HG03342 (cell line): ENCODE measurements around the gene NES.

ENCODE experiments used
- ATAC-seq: cut with Tn5 transposase; IDR thresholded peaks from one replicate; pipeline ENCODE4 v1.9.1; 2021; ENCODE audit warnings: mild to moderate bottlenecking, moderate library complexity; ENCODE audit not compliant: unreplicated experiment

Gene NES

DNA sequence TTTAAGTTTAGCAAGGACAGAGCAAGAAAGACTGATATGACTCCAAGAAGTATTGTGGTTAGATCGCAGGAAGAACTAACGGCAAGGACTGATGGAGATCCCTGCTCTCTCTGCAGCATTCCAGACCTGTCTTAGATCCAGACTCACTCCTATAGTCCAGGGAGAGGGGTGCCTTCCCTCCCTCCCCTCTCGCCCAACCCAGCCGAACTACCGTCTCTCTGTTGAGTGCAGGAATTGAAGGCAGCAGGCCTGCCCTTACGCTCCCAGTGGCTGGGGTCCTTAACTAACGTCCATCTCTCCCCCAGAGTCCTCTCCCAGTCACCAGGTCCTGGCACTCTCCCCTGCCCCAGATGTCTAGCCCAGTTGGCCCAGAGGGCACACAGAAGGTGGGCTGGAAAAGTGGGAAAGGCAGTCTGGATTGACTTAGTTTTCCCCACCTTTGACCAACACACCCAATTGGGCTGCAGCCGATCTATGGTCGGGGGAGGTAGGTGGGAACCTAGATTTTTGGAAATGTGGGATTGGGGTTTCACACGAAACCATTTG lies 27.0 kb upstream of the NES start:
- ATAC-seq: no peak

DNA sequence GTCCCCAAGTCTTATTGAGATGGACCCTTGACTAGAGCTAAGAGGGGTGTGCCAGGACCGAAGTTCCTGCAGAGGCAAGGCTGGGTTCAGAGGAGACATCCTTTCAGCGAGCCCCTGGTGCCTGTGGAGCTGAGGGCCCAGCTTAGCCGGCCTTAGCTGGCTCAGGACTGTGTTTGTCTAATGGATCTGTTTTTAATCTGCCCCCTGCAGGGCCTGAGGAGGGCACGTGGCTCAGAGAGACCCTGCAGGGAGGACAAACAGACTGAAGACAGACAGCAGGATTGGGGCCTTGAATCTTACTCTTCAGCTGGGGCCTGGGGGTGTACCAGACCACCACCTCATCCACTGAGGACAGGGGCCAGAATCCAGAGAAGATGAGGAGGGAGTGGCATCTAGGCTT lies 26.5 kb upstream of the NES start:
- no peak for ATAC-seq

DNA sequence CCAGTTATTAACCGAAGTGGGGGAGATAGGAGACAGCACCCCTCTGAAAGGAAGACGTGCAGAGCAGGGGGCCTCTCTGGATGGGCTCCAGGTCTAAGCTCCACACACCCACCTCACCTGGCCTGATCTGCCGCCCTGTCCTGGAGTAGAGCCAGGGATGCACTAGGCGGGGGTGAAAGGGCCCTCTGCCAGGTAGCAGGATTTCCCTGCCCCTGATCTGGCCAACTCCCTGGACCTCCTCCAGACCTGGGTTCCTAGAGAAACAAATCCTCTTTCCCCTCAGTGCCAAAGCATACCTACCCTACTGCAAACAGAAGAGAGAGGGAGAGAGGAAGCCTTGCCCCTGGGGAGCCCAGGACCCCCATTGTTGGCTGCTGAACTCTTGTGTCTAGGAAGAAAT lies 26.1 kb upstream of the NES start:
- no peak for ATAC-seq

DNA sequence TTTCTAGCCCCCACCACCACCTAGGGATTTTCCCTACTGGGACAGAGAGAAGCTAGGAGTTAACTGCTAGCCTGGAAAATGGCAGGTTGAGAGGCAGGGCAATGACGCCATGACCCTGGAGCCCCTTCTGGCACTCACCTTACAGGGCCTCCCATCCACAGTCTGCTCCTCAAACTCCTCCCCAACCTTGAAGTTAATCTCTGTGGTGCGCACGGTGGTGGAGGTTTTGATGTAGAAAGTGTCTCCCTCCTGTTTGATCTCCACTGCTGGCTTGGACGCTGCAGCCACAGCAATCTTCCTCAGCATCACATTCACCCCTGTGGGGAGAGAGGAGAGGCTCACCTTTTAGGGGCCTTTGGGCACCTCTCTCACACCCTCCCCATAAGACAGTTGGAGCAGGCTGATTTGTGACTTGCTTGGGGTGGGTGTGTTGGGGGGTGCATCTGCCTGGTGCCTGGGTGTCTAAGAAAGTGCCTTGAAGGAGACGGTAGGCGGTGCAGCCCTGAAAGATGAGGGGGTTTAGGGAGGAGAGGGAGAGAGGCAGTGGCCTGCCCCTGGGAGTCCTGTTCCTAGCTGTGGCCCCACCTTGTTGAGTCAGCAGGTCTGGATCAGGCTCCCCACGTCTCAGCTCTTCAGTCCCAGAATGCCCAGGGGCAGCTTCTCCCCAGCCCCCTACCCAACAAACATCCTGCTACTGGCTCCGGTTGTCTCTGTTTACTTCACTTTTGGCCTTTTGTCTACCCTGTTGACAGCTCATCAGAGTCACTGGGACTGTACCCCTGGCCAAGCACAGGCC lies 23.7 kb upstream of the NES start:
- ATAC-seq: no peak

DNA sequence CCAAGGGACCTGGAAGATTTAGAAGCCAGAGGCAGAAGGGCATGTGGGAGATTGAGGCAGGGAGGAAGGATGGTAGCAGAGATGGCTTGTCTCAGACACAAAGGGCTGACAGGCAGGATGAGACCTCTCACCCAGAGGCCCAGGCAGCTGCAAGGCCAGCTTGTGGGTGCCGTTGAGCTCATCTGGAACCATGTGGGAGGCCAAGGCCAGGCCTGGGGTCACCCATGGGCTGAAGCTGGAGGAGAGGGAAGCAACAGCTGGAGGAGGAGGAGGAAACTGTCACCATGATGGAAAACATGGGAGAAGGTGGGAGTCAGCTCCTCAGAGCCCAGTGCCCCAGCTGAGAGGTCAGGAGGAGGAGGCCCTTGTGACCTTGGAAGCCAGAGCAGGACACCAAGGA lies 21.8 kb upstream of the NES start:
- no peak for ATAC-seq

DNA sequence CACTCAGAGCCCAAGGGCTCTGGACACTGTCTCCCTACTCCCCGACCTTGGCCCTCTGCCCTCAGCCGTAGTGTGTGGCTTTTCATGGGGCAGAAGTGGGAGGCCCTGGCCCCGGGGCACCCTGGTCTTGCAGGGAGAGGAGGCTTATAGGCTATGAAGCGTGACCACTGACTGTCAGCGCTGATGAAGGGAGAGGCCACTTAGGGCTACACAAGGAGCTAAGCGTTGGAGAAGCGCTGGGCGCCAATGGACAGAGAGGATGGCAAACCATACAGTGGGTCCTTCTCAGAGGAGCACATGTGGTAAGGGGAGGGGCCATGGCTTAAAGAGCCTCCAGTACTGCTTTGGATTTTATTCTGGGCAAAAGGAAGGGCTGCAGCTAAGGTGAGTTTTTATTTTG lies 20.3 kb upstream of the NES start:
- no peak for ATAC-seq

DNA sequence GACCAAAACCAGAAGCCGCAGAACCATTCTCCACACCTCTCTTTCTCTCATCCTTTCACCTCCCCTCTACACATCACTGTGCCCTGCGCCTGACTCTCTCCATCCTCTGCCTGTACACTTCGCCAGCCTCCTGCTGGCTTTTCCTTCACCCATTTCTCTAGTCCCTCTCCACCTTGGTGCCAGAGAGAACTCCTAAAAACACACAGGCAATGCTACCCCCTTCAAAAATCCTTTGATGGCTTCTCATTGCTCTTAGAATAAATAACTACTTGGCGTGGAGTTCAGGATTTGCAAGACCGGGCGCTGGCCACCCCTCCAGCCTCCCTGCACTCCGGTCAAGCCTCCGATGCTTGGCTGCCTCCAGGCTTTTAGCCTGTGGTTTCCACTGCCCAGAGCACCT lies 19.5 kb upstream of the NES start:
- ATAC-seq: no peak

DNA sequence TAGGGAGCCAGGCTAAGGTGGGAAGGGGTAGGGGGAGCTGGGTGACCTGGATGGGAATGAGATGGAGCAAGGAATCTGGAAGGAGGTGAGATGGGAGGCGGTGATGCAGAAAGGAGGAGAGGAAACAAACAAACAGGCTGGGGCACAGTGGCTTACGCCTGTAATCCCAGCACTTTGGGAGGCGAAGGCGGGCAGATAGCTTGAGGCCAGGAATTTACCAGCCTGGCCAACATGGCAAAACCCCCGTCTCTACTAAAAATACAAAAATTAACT lies 17.4 kb upstream of the NES start:
- ATAC-seq: no peak

DNA sequence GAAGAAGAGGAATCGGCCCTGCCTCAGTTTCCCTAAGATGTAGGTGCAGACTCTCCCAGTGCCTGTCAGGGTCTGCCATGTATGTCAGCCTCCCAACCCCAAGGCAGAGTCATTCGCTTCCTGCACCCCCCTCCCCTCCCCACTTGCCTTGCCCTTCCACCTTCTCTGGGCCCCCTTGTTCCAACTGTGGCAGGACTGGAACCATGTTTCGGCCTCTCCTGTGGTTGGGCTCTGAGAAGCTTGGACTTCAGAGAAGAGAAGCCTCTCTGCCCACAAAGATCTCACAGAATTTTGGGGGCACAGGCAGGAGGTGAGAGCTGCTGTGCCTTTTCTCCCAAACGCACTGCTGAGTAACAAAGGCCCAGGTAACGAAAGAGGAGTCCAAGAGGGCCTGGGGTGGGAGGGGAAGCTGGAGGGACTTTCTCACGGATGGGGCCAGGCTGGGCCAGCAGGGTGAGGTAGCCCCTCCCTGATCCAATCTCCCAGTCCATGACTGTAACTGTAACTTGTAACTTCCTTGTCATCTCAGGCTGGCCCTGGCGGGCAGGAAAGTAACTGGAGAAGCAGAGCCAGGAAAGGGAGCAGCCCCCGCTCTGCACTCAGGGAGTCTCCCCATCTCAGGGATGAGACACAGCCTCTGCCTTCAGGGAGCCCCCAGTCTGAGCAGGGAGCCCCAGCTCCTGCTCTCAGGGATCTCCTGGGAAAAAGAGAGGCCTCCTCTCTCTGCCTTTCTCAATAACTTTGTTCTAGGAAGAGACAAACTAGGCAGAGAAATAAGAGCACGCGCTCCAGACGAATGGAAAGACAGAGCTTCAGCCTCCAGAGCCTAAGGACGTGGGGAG lies 16.9 kb upstream of the NES start:
- no peak for ATAC-seq

DNA sequence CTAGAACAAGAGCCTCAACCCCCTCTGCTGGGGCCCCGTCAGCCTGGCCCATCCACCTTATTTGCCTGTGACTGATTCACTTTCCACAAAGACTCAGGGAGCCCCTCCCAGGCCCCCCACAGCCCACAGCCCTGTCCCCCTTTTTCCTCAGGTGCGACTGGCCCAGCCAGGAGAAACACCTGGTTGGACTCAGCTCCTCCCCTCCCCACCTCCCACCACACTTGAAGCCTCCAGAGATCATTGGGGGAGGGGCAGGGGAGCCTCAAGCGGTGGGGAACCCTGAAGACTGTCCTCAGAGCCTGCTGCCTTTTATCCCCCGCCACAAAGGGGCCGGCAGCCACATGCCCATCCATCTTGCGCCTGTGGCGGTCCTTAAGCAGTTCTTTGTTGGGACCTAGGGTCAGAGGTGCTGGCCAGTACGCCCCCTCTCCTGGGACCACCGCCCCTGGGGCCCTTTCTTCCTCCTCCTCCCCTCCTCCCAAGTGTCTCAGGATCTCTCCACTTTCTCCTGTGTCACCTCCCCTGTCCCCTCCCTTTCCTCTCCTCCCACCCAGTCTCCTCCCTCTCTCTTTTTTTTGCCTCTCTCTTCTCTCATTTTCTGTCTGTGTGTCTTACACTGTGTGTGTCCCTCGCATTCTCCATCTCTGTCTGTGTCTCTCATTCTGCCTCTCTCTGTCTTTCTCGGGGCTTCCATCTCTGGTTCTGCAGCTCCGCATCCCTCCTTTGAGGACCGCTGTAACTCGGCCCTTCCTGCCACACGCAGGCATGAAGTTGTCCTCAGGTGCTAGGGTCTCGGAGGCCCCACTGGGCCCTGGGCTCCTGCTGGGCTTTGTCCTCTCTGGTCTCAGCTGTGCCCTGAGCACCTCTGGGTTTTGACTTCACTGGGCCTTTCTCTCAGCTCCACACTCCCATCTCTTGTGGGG lies 16.0 kb upstream of the NES start:
- ATAC-seq: no peak

DNA sequence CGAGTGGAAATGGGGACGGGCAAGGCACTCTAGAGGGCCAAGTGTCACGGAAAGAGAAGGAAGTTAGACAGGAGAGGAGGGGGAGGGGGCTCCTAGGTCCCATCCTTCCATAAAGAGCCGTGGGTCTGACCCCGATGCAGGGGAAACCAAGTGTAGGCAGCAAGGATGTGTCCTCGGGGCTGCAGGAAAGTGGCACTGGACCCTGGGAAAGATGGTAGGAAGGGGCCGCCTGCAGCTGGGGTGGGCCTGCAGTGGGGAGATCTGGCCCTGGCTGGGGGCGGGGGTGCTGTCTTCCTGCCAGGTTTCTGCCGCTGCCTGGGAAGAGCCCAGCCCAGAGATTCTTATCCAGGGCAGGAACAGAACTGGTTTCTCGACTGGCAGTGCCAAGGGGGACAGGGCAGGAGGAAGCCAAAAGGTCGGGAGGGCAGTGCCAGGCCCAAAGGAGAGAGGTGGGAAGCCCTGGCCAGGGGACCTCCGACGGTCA lies 15.3 kb upstream of the NES start:
- no peak for ATAC-seq

DNA sequence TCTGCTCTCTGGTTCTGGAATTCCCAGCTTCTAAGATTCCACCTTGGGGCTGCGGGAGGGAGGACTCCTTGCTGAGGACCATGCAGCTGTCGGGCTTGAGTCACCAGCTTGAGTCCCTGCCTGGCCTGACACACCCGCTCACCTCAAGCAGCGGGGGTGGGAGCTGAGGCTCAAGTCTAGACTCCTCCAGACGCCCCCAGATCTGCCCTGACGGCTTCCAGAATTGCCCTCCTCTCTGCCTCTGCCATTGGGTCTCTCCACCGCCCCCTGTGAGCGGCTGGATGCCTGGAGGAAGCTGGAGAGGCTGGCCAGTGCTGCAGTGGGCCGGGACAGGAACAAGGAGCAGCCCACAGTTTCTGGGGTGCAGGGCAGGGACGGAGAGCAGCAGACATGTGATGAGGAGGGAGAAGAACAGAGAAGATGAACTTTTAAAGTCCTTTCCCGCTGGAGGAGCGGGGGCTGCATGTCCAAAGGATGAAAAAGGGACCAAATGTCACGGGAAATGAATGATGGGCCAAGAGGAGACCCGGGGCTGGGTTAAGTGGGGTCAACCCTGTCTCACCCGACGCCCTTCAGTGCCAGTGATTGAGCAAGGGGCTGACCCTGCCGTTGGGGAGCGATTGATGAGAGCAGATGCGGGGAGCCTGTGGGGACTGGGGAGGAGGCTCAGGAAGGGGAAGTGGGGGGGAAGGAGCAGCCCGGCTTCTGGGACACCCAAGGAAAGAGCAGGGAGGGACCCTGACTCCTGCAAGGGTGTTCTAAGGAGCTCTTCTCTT lies 14.6 kb upstream of the NES start:
- no peak for ATAC-seq

DNA sequence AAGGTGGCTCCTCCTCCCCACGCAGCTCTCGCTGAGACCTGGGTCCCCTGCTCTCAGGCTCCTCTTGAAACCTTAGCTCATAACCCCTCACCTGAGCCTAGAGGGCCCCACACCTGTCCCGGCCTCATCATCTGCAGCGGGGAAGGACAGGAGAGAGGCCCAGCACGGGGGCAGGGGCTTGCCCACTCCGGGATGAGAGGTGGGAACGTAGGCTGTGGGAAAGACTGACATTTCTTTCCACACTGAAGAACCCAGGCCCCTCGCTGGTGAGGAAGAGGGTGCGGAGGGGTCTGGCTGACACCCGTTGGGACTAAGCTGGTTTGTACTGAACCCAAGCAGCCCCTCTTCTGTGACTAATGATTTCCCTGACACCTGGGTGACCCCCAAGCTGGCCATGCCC lies 14.0 kb upstream of the NES start:
- no peak for ATAC-seq

DNA sequence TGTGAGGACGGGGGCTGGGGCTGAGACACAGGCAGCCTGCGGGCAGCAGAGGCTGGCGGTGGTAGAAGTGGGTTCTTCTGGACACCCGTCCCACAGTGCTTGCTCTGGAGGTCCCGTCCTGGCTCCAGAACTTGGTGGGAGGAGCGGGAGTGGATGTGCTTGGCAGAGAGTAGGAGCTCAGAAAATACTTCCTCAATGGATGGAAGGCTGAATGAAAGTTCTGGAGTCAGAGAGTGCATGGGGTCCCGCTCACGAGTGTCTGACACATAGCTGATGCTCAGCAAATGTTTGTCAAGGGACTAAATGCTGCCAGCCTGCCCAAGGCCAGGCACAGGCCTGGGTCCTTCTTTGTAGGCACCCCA lies 13.4 kb upstream of the NES start:
- no peak for ATAC-seq

DNA sequence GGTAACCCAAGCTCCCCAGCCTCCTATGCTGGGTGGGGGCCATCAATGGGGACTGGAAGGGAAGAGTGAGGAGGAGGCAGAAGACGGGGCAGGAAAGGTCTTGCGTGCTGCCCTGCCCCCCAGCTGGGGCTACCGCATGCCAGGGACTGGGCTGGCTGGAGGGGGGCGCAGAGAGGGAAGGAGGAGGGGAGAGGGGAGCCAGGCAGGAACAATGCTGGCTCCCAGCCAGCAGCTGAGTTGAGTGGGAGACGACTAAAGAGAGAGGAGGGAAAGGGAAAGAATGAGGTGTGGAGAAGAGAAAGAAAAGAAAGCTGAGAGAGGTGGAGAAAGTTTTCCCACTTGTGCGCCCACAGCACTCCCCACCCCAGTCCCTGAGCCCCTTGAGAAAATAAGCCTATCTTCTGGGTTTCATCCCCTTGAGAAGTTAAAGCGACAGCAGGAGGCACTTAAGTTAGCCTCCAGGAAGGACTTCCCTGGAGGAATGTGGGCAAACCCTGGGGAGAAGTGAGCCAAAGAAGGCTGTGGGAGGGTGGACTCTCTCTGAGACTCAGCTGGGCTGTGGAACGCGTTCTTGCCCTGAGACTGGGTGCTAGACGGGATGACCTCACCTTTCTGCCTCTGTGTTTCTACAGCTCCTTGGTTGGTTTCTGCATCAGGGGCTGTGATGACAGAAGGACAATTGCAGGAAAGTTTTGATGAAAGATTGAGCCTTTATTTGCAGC lies 12.9 kb upstream of the NES start:
- no peak for ATAC-seq

DNA sequence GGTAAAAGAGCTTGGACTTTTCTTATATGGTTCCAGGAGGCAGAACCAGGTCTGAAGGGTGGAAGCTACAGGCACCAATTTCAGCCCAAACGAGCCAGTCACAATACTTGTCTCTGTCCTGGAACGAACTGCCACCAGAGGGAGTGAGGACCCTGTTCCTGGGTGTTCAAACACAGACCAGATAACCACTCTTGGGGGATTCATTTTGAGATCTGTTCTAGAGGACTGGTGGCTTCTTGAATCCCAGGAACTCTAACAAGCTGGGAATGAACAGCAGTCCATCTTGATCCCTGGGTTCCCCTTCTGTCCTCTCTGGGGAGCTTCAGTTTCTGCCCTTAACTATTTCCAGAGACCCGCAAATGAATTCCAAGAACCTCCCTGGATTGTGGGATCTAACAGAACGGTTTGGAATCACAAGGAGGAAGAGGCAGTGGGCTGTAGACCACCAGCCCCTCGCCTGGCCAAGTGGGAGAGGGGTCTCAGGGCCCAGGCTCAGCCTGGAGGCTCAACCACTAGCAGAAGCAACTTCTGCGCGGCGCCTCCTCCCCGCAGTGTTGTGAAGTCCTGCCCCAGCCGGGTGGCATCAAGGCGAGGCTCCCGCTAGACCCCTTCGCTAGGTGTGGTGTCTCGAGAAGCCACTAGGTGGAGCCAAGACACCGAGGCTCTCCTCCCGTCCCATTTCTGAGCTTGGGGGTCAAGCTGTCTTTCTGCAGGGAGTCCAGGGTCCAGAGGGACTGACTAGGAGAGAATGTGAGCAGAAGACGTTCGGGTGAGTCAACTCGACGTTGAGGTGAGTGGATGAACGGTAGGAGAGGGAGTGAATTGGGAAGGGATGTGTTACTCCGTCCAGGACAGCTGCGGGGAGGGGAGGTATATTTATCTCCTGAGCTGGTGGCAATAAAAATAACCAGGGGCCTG lies 12.1 kb upstream of the NES start:
- peak; percentile 68 for ATAC-seq

DNA sequence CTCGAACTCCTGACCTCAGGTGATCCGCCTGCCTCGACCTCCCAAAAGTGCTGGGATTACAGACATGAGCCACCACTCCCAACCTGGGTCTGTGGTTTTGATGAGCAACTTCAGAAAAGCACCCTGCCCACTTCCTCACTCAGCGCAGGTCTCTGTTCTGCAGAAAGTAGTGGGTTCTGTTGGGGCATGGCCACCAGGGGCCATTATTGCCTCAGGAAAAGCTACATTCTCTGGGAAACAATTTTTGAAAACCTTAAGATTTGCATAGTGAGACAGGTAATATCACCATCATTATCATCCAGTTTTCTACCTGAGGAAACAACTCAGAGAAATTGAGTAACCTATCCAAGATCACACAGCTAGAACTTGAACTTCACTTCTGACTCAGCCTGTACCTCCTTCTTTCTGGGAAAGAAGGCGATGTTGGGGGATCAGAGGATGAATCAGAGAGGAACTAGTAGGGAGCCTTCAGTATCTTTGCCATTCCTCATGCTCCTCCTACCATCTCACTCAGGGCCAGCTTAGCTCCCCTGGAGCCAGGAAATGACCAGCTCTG lies 7.1 kb upstream of the NES start:
- no peak for ATAC-seq

DNA sequence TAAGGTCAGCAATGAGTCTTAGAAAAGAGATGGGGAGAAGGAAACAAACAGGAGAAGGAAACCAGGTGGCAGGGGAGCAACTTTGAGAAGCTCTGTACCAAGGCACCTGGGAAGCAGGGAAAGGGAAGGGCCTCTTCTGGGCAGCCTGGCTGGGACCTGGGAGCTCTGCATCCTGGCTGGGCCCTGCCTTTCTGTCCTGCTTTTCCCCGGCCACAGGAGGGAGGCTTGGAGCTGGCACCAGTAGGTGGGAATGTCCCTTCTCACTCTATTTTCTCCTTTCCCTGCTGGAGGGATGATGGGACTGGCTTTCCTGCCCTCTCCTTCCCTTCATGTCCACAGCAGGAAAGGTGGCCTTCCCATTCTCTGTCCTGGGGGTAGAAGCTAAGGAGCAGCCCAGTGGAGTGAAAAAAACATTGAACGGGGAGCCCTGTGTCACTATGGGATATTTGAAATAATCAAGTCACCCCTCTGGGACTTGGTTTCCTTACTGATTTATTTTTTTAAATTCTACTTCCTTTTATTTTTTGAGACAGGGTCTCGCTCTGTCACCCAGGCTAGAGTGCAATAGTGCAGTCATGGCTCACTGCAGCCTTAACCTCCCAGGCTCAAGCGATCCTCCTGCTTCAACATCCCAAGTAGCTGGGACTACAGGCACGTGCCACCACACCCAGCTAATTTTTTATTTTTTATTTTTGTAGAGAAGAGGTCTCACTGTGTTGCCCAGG lies 5.1 kb upstream of the NES start:
- ATAC-seq: no peak
